ENCODE data around the gene KIR2DL1.

DNA sequence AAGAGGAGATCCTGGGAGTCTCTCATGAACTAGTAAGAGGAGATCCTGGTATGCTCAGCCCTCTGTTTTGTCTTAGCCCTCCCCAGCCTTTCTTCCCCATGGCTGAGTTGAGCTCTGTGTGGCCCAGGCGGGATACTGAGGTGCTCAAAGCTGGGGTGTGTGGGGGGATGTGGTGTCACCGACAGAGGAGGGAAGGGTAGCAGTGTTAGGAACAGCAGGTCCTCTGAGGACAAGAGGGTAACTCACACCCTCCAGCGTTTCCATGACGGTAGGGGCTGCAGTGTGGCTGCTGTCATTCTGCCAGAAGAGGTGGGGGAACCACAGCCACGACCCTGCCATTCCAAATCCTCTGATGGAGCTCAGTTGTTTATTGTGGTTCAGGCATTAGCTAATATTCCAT lies 34.5 kb downstream of the KIR2DL1 start:
- TF ChIP-seq, protein P1, sequence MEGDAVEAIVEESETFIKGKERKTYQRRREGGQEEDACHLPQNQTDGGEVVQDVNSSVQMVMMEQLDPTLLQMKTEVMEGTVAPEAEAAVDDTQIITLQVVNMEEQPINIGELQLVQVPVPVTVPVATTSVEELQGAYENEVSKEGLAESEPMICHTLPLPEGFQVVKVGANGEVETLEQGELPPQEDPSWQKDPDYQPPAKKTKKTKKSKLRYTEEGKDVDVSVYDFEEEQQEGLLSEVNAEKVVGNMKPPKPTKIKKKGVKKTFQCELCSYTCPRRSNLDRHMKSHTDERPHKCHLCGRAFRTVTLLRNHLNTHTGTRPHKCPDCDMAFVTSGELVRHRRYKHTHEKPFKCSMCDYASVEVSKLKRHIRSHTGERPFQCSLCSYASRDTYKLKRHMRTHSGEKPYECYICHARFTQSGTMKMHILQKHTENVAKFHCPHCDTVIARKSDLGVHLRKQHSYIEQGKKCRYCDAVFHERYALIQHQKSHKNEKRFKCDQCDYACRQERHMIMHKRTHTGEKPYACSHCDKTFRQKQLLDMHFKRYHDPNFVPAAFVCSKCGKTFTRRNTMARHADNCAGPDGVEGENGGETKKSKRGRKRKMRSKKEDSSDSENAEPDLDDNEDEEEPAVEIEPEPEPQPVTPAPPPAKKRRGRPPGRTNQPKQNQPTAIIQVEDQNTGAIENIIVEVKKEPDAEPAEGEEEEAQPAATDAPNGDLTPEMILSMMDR (IDR thresholded peaks at IDR 0.05; ENCODE audit: insufficient read depth, low read length), result no peak
- no peak for TF ChIP-seq POLR2AphosphoS5 (IDR thresholded peaks at IDR 0.05; ENCODE audit: low read depth)
- TF ChIP-seq, protein P2, sequence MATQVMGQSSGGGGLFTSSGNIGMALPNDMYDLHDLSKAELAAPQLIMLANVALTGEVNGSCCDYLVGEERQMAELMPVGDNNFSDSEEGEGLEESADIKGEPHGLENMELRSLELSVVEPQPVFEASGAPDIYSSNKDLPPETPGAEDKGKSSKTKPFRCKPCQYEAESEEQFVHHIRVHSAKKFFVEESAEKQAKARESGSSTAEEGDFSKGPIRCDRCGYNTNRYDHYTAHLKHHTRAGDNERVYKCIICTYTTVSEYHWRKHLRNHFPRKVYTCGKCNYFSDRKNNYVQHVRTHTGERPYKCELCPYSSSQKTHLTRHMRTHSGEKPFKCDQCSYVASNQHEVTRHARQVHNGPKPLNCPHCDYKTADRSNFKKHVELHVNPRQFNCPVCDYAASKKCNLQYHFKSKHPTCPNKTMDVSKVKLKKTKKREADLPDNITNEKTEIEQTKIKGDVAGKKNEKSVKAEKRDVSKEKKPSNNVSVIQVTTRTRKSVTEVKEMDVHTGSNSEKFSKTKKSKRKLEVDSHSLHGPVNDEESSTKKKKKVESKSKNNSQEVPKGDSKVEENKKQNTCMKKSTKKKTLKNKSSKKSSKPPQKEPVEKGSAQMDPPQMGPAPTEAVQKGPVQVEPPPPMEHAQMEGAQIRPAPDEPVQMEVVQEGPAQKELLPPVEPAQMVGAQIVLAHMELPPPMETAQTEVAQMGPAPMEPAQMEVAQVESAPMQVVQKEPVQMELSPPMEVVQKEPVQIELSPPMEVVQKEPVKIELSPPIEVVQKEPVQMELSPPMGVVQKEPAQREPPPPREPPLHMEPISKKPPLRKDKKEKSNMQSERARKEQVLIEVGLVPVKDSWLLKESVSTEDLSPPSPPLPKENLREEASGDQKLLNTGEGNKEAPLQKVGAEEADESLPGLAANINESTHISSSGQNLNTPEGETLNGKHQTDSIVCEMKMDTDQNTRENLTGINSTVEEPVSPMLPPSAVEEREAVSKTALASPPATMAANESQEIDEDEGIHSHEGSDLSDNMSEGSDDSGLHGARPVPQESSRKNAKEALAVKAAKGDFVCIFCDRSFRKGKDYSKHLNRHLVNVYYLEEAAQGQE (IDR thresholded peaks at IDR 0.05; ENCODE audit: insufficient replicate concordance, low read depth), result no peak
- TF ChIP-seq GABPA (IDR thresholded peaks at IDR 0.05; ENCODE audit: low read depth), result no peak
